ENCODE data around the gene SLC43A1.

- TF ChIP-seq CTCF (IDR thresholded peaks at IDR 0.05; ENCODE audit: low read depth, low read length, poor library complexity, severe bottlenecking): peak; percentile 34
- TF ChIP-seq EZH2phosphoT487 (IDR thresholded peaks at IDR 0.05; ENCODE audit: borderline replicate concordance, low read length): no peak
Observed at GRCh38 chr11:57457643-57458023, 57.9 kb downstream of the SLC43A1 start.
